HG02981 (cell line): Measurements from ENCODE around the gene POLD2.

Source experiments
- ATAC-seq: cut with Tn5 transposase; IDR thresholded peaks from one replicate; pipeline ENCODE4 v1.9.1; 2021; ENCODE audit warnings: mild to moderate bottlenecking, moderate library complexity; ENCODE audit not compliant: unreplicated experiment

The POLD2 gene

GRCh38 chr7:44083796-44084195 is 39.6 kb downstream of the POLD2 start:
- ATAC-seq, result no peak

GRCh38 chr7:44082541-44083207 is 40.7 kb downstream of the POLD2 start:
- ATAC-seq, result peak; percentile 93

- ATAC-seq, result no peak
Observed at GRCh38 chr7:44081266-44081748, 42.0 kb downstream of the POLD2 start.

GRCh38 chr7:44080686-44081265 is 42.6 kb downstream of the POLD2 start:
- ATAC-seq, result no peak

- ATAC-seq, result no peak
Observed at GRCh38 chr7:44080118-44080517, 43.2 kb downstream of the POLD2 start.

- no peak for ATAC-seq
Observed at GRCh38 chr7:44079331-44080021, 43.9 kb downstream of the POLD2 start.

GRCh38 chr7:44078521-44078920 is 44.8 kb downstream of the POLD2 start:
- ATAC-seq, result no peak

- ATAC-seq, result no peak
Observed at GRCh38 chr7:44077681-44078091, 45.7 kb downstream of the POLD2 start.

GRCh38 chr7:44077061-44077460 is 46.3 kb downstream of the POLD2 start:
- no peak for ATAC-seq

- ATAC-seq, result no peak
Observed at GRCh38 chr7:44076101-44076895, 47.0 kb downstream of the POLD2 start.

- ATAC-seq, result no peak
Observed at GRCh38 chr7:44075296-44076075, 47.9 kb downstream of the POLD2 start.

- ATAC-seq, result no peak
Observed at GRCh38 chr7:44074349-44074695, 49.0 kb downstream of the POLD2 start.

- ATAC-seq, result no peak
Observed at GRCh38 chr7:44073664-44074348, 49.5 kb downstream of the POLD2 start.

GRCh38 chr7:44072364-44073231 is 50.8 kb downstream of the POLD2 start:
- ATAC-seq, result no peak

- no peak for ATAC-seq
Observed at GRCh38 chr7:44071726-44072363, 51.5 kb downstream of the POLD2 start.

GRCh38 chr7:44068054-44068453 is 55.3 kb downstream of the POLD2 start:
- no peak for ATAC-seq

GRCh38 chr7:44067064-44067951 is 56.0 kb downstream of the POLD2 start:
- no peak for ATAC-seq
